ENCODE results near the gene CACFD1.

Gene CACFD1

DNA sequence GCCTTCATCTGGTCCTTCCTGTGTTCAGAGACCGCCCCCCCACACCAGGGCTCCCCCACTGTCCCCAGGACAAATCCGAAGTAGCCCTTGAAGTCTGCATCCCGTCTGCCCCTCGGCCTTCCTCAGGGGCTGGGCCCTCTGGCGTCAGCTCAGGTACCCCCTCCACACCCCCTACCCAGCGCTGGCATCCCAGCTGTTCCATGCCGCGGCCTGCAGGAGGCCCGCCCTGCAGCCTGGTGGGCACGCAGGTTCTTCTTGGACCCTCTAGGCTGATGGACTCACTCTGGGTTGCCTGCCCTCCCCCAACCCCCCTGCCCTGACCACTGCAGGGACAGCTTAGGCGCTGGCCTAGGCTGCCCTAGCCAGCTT is 12.5 kb downstream of the CACFD1 start:
- no peak overlapping the region for H3K4me3 ChIP-seq

DNA sequence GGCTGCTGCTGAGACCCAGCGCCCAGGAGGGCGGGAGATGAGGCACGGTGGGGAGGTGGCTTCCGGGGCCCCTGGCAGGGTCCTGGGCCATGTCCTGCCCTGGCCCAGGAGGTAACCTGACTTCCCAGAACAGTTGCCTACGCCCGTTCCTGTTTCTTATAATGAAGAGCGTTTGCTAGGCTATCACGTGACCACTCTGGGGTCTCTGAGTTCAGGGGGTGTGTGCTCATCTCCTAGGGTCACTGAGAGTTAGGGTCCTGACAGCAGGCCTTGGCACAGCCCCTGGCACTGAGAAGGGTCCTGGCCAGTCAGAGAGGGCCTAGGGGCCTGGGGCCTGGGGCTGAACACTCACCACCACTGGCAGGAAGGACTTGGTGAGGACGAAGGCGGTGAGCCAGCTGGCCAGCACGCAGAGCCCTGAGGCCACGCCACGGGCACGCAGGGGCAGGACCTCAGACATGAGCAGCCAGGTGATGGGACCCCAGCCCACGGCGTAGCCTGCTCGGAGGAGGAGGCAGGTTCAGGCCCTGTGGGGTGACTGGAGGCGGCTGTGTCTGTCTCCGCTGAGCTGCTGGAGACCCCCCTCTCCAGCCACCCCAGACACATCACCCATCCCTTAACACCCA is 13.1 kb downstream of the CACFD1 start:
- no peak overlapping the region for H3K4me3 ChIP-seq
- peaks cover 31 to 65% (median 44%) of the 10 kb centered on the region in 10 experiments for H3K4me1 ChIP-seq
- H3K4me2 ChIP-seq = no peak overlapping the region
- H3K36me3 ChIP-seq = peaks cover 0 to 85% (median 57%) of the 10 kb centered on the region in 11 experiments; a peak in 20 of 22 replicates
- peak overlapping the region in 2 of 11 experiments; percentile 14 to 15; a peak in 2 of 22 replicates for H3K9ac ChIP-seq
- H3K27ac ChIP-seq = no peak overlapping the region
- H3K27me3 ChIP-seq = no peaks in the 10 kb centered on the region
- no peak for TF ChIP-seq Cebpa-rat (IDR thresholded peaks at IDR 0.05)
- H4K20me1 ChIP-seq = peaks cover 0 to 100% (median 41%) of the 10 kb centered on the region in 11 experiments; a peak in 18 of 22 replicates
- no peaks in the 10 kb centered on the region for H3K9me3 ChIP-seq (replicated peaks in 1 of 11)

More for the DNA sequence above, 12.5 kb downstream of the CACFD1 start:
- peaks cover 0 to 85% (median 57%) of the 10 kb centered on the region in 11 experiments; a peak in 20 of 22 replicates for H3K36me3 ChIP-seq
- H3K27me3 ChIP-seq = no peaks in the 10 kb centered on the region
- TF ChIP-seq Cebpa-rat (IDR thresholded peaks at IDR 0.05) = no peak
- peaks cover 25 to 59% (median 38%) of the 10 kb centered on the region in 10 experiments for H3K4me1 ChIP-seq
- H4K20me1 ChIP-seq = peaks cover 0 to 100% (median 35%) of the 10 kb centered on the region in 11 experiments; a peak in 18 of 22 replicates
- H3K27ac ChIP-seq = no peak overlapping the region
- no peak overlapping the region for H3K4me2 ChIP-seq
- no peaks in the 10 kb centered on the region for H3K9me3 ChIP-seq (replicated peaks in 1 of 11)
- H3K9ac ChIP-seq = no peak overlapping the region

DNA sequence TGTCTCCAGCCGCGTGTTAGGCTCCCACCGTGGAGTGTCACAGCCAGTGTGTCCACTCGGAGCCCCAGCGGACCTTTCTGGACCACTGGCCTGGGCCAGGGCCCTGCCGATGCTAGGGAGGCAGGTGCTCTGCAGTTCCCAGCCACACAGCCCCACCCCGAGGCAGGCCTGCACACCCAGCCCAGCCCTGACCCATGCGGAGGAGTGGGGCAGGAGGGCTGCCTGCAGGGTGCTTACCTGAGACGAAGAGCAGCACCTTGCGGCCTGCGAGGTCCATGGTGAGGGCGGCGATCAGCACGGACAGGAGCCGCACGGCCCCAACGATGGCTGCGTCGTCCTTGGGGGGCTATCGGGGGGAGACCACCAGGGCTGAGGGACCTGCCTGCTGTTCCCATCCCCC is 14.0 kb downstream of the CACFD1 start:
- TF ChIP-seq Cebpa-rat (IDR thresholded peaks at IDR 0.05) = no peak
- Histone ChIP-seq H4K20me1 (peaks cover 0 to 96% (median 49%) of the 10 kb centered on the region in 11 experiments; a peak in 18 of 22 replicates), H3K27me3 (no peaks in the 10 kb centered on the region), H3K4me1 (peaks cover 40 to 72% (median 53%) of the 10 kb centered on the region in 10 experiments), H3K4me2 (peak overlapping the region; percentile 28 to 97 (median 62); a peak in 19 of 22 replicates), H3K9me3 (replicated peaks in 1 of 11) (no peaks in the 10 kb centered on the region), H3K4me3 (no peak overlapping the region), H3K9ac (peak overlapping the region in 2 of 11 experiments; percentile 5 to 37; a peak in 1 of 22 replicates), H3K36me3 (peaks cover 0 to 76% (median 57%) of the 10 kb centered on the region in 11 experiments; a peak in 20 of 22 replicates), H3K27ac (0 out of 22 replicates have a peak overlapping the region, but pooled peaks of 2 of the 11 experiments have one; percentile 1 to 15)

DNA sequence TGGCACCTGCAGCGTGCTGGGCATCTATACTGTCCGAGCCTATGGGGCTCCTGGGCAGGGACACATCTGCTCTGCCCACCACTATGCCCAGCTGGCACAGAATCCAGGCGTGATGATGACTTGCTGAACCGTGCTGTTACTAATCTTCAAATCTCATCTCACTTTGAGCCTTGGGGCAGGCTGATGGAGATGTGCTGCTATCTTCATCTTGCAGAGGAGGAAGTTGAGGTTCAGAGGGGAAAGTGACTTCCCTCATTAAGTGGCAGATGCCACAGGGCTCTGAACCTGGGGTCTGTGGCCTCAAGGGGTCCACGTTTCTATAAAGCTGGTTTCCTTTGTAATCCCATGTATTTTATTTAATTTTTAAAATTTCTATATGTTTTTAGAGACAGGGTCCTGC is 14.4 kb downstream of the CACFD1 start:
- no peaks in the 10 kb centered on the region for H3K9me3 ChIP-seq (replicated peaks in 1 of 11)
- H3K4me2 ChIP-seq = peak overlapping the region; percentile 30 to 97 (median 62); a peak in 20 of 22 replicates
- 0 out of 22 replicates have a peak overlapping the region, but pooled peaks of 2 of the 11 experiments have one; percentile 1 to 15 for H3K27ac ChIP-seq
- no peaks in the 10 kb centered on the region for H3K27me3 ChIP-seq
- H3K9ac ChIP-seq = peak overlapping the region in 4 of 11 experiments; percentile 0 to 37 (median 4); a peak in 1 of 22 replicates
- peaks cover 0 to 73% (median 52%) of the 10 kb centered on the region in 11 experiments; a peak in 20 of 22 replicates for H3K36me3 ChIP-seq
- H4K20me1 ChIP-seq = peaks cover 0 to 91% (median 49%) of the 10 kb centered on the region in 11 experiments; a peak in 18 of 22 replicates
- no peak overlapping the region for H3K4me3 ChIP-seq
- H3K4me1 ChIP-seq = peaks cover 41 to 74% (median 56%) of the 10 kb centered on the region in 10 experiments
- no peak for TF ChIP-seq Cebpa-rat (IDR thresholded peaks at IDR 0.05)

DNA sequence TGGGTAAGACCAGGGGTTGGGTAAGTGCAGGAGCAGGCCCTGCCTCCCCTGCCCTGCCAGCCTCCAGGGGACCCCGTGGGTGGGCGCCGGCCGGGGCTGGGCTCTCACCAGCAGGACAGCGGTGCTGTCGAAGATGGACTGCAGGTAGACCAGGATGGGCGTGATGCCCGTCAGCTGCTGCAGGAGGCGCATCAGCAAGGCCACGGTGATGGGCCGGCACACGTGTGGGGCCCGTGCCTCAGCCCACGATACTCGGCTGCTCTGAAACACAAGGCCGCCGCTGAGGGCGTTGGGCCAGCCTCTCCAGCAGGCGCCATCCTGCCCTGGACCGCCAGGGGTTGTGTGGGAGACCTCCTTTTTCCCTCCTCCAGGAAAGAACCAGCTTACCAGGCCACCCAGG is 15.1 kb downstream of the CACFD1 start:
- Histone ChIP-seq H3K9me3 (replicated peaks in 1 of 11) (no peaks in the 10 kb centered on the region), H3K4me2 (peak overlapping the region; percentile 24 to 97 (median 62); a peak in 20 of 22 replicates), H3K4me1 (peaks cover 48 to 80% (median 63%) of the 10 kb centered on the region in 10 experiments), H3K27ac (no peak overlapping the region), H3K27me3 (no peaks in the 10 kb centered on the region), H3K4me3 (no peak overlapping the region), H3K9ac (peak overlapping the region in 1 of 11 experiments; percentile 0; a peak in 3 of 22 replicates), H4K20me1 (peaks cover 0 to 85% (median 49%) of the 10 kb centered on the region in 11 experiments; a peak in 18 of 22 replicates), H3K36me3 (peaks cover 0 to 67% (median 49%) of the 10 kb centered on the region in 11 experiments; a peak in 20 of 22 replicates)
- TF ChIP-seq Cebpa-rat (IDR thresholded peaks at IDR 0.05) = no peak

DNA sequence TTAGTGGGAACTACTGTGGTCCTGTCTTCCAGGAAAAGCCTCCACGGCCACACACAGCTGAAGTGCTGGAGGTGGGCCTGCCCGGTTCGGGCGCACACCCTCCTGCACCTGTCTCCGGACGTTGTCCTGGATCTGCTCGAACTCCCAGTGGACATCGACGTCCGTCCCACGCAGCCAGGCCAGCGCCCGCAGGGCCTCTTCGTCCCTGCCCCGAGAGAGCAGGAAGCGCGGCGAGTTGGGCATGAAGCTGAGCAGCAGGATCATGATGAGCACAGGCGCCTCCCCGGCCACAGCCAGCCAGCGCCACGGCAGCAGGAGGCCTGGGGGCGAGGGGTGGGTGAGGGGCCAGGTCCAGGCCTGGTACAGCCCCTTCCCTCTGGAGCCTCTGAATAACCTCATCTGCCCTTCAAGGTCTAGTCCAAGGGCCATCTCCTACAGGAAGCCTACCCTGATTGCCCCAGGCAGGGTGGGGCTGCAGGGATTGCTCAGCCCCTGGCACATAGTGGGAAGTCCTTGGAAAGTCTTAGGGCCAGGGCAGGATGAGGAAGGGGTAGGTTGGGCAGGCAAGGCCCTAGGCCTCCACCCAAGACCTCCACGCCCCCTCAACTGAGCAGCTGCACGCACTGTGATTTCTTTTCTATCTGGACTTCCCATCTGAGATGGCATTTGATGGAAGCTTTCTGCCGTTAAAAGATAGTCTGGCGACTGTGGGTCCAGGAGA is 15.7 kb downstream of the CACFD1 start:
- Histone ChIP-seq H3K9ac (peak overlapping the region in 2 of 11 experiments; percentile 18 to 36; a peak in 2 of 22 replicates), H3K4me2 (peak overlapping the region in 7 of 11 experiments; percentile 62 to 98 (median 92); a peak in 9 of 22 replicates), H3K27me3 (no peaks in the 10 kb centered on the region), H4K20me1 (peaks cover 0 to 79% (median 49%) of the 10 kb centered on the region in 11 experiments; a peak in 18 of 22 replicates), H3K4me1 (peaks cover 49 to 82% (median 65%) of the 10 kb centered on the region in 10 experiments), H3K9me3 (replicated peaks in 1 of 11) (no peaks in the 10 kb centered on the region), H3K36me3 (peaks cover 0 to 63% (median 49%) of the 10 kb centered on the region in 11 experiments; a peak in 20 of 22 replicates), H3K4me3 (peak overlapping the region in 1 of 10 experiments; percentile 77; a peak in 1 of 20 replicates), H3K27ac (peak overlapping the region in 1 of 11 experiments; percentile 73; a peak in 2 of 22 replicates)
- no peak for TF ChIP-seq Cebpa-rat (IDR thresholded peaks at IDR 0.05)

DNA sequence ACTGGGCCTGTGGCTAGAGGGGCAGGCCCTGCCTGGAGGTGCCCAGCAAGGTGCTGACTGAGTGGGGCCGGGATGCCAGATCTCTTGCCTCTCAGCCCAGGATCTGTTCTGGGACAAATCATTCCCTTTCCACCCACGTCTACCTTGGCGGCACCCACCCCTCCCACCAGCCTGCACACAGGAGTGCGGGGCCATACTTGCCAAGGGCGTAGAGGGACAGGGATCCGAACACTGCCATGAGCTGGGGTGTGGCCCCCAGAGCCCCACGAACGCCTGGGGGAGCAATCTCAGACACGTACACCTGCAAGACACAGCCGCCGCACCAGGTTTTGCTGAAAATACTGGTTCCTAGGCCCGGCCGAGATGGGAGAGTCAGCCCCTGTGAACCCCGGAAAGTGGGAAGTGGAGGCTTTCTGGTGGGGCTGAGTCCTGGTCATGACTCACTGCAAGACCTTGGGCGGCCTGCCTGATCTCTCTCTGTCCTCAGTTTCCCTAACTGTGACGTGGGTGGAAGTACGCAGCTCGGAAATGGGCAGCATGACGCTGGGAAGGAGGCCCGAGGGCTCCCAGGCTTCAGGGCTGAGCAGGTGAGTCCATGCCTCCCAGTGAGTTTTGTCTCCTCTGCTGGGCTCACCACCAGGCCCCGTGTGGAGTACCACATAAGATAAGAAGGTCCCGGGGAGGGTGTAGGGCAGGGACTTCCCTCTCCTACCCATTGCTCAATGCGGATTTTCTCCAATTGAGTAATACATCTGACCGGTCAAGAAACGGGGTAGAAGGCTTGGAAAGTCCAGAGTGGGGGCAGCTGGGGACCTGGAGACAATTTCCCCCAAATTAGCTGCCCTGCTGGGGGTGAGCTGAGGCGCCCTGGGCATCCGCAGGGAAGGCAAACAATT is 16.5 kb downstream of the CACFD1 start:
- no peaks in the 10 kb centered on the region for H3K27me3 ChIP-seq
- H4K20me1 ChIP-seq = peaks cover 0 to 70% (median 46%) of the 10 kb centered on the region in 11 experiments; a peak in 18 of 22 replicates
- peak overlapping the region in 6 of 11 experiments; percentile 91 to 100 (median 94); a peak in 10 of 22 replicates for H3K4me2 ChIP-seq
- peak overlapping the region in 2 of 11 experiments; percentile 19 to 73; a peak in 1 of 22 replicates for H3K27ac ChIP-seq
- no peak for TF ChIP-seq Cebpa-rat (IDR thresholded peaks at IDR 0.05)
- H3K4me3 ChIP-seq = peak overlapping the region in 2 of 10 experiments; percentile 63 to 77; a peak in 3 of 20 replicates
- no peaks in the 10 kb centered on the region for H3K9me3 ChIP-seq (replicated peaks in 1 of 11)
- peak overlapping the region in 4 of 11 experiments; percentile 5 to 81 (median 27); a peak in 2 of 22 replicates for H3K9ac ChIP-seq
- H3K4me1 ChIP-seq = peaks cover 49 to 75% (median 65%) of the 10 kb centered on the region in 10 experiments
- H3K36me3 ChIP-seq = peaks cover 0 to 60% (median 42%) of the 10 kb centered on the region in 11 experiments; a peak in 20 of 22 replicates
